Stimulated activated CD8-positive, alpha-beta memory T cell treated with anti-CD3 and anti-CD28 coated beads, Interleukin-4, amount 100 ng/mL, for 48 hours (primary cell): ENCODE results near the gene TOM1.
A peak's percentile ranks its signal among the peaks of the same experiment; 100 is the strongest.

Experiments used
- DNase-seq: peaks from one replicate; pipeline ENCODE4 v3.0.0-alpha.2; 2020

The TOM1 gene

GRCh38 chr22:35325209-35325608, 25.5 kb downstream of the TOM1 start:
- DNase-seq, result no peak

- DNase-seq, result no peak
Measured at GRCh38 chr22:35326854-35327562, 27.3 kb downstream of the TOM1 start.

GRCh38 chr22:35327690-35328471, 28.2 kb downstream of the TOM1 start:
- DNase-seq, result no peak

GRCh38 chr22:35328472-35328885, 28.8 kb downstream of the TOM1 start:
- no peak for DNase-seq

GRCh38 chr22:35329114-35329847, 29.6 kb downstream of the TOM1 start:
- no peak for DNase-seq

- DNase-seq, result peak; percentile 74
Measured at GRCh38 chr22:35330258-35330861, 30.7 kb downstream of the TOM1 start.

GRCh38 chr22:35332278-35332677, 32.6 kb downstream of the TOM1 start:
- DNase-seq, result no peak

GRCh38 chr22:35333220-35333619, 33.5 kb downstream of the TOM1 start:
- DNase-seq, result no peak

- DNase-seq, result peak; percentile 53
Measured at GRCh38 chr22:35334004-35334403, 34.3 kb downstream of the TOM1 start.

GRCh38 chr22:35335468-35335867, 35.8 kb downstream of the TOM1 start:
- DNase-seq, result no peak

GRCh38 chr22:35335936-35336781, 36.5 kb downstream of the TOM1 start:
- no peak for DNase-seq

GRCh38 chr22:35337932-35338331, 38.2 kb downstream of the TOM1 start:
- DNase-seq, result no peak

- no peak for DNase-seq
Measured at GRCh38 chr22:35341090-35341874, 41.6 kb downstream of the TOM1 start.

GRCh38 chr22:35342390-35342789, 42.7 kb downstream of the TOM1 start:
- no peak for DNase-seq

- no peak for DNase-seq
Measured at GRCh38 chr22:35343664-35344550, 44.2 kb downstream of the TOM1 start.

GRCh38 chr22:35344956-35345690, 45.4 kb downstream of the TOM1 start:
- no peak for DNase-seq

GRCh38 chr22:35345808-35346505, 46.3 kb downstream of the TOM1 start:
- DNase-seq, result no peak

GRCh38 chr22:35346596-35347220, 47.0 kb downstream of the TOM1 start:
- DNase-seq, result no peak
